ENCODE results near the gene LYPLA2. TPM values are rescaled to one million over a fixed set of nuclear protein-coding genes. Genes with fewer than 3 reads are reported as not detected.
A peak's percentile ranks its signal among the peaks of the same experiment; 100 is the strongest.
"Not testable (repeated sequence)": the region's sequence is repeated elsewhere in the genome, so short reads cannot be mapped to it uniquely, and the experiment has no call there.

The LYPLA2 gene
- polyA plus RNA-seq, 4 donors, result 82.9 to 137 (median 99.1) TPM

DNA sequence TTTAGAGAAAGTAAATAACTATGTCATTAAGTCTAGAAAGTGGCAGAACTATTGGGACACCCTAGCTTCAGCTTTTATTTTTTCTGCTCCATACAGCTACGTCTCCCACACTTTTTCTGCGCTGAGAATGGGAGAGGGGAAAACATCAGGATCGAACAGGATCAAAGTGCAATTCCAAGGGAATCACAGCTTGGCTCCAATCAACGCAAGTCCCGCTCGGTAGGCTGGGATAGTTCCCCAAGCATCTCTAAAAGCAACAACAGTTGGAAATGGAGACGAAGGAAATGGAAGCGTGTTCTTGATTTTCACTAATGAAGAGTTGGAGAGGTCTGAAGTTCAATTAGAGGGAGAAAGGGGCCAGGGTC lies 33.7 kb downstream of the LYPLA2 start:
- 2 to 5% (median 4%) methylated on average over 8 of the region's 8 CpGs for whole genome bisulfite sequencing, 3 donors
- DNase-seq (peak; percentile 60 to 69), FAIRE-seq (no peak)
- H3K4me1 ChIP-seq (ENCODE audit: control insufficient read depth in 3 of 3, insufficient read depth in 2 of 3, low read depth in 1 of 3, low read length in 2 of 3), result peaks cover 0 to 6% (median 4%) of the 10 kb centered on the region in 3 donors
- H3K9me3 ChIP-seq (ENCODE audit: control insufficient read depth in 2 of 2, insufficient read depth in 1 of 2, low read depth in 1 of 2, low read length in 1 of 2), result no peaks in the 10 kb centered on the region
- peaks cover 0 to 12% (median 0%) of the 10 kb centered on the region in 3 donors for H3K36me3 ChIP-seq (ENCODE audit: control insufficient read depth in 3 of 3, insufficient read depth in 2 of 3, low read depth in 1 of 3, low read length in 3 of 3)
- H3K27me3 ChIP-seq (ENCODE audit: control insufficient read depth in 3 of 3, insufficient read depth in 3 of 3, low read length in 3 of 3), result no peaks in the 10 kb centered on the region
- H3K4me3 ChIP-seq (ENCODE audit: low read depth in 1 of 3, low read length in 3 of 3), result peak overlapping the region; percentile 63 to 99 (median 91)
- H3K27ac ChIP-seq (ENCODE audit: low read depth in 1 of 3, low read length in 2 of 3), result peak overlapping the region; percentile 83 to 100 (median 99)

DNA sequence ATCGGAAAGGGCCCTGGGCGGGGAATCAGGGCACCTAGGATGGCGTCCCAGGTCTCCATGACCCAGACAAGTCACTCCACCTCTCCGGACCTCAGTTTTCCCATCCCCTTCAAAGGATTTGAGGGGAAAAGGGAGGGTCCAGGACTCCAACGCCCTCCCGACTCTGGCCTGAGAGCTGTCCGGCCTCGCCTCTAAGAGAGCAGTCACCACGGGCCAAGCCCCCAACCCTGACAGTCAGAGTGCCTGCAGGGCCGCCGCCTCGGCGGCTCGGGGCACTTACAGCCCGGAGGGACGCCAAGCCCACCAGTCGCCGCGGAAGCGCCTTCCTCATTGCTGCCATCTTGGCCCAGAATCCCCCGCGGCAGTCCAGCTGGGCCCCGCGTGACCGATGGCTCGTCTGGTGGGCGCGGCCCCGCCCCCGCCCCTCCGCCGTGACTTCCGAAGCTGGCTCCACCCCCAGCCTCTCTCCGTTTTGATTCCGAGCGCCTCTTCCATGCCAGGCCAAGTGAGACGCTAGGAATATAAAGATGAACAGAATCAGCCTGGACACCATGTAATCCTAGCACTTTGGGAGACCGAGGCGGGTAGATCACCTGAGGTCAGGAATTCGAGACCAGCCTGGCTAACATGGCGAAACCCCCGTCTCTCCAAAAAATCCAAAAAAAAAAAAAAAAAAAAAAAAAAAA lies 34.3 kb downstream of the LYPLA2 start, which contains the start of gene HMGCL:
Gene HMGCL (minus strand): TSS at position 354 of the 686 bp plus-strand sequence. CDS start 14 bp downstream, at position 340.
- Histone ChIP-seq H3K36me3 (ENCODE audit: control insufficient read depth in 3 of 3, insufficient read depth in 2 of 3, low read depth in 1 of 3, low read length in 3 of 3) (peaks cover 0 to 7% (median 0%) of the 10 kb centered on the region in 3 donors), H3K27ac (ENCODE audit: low read depth in 1 of 3, low read length in 2 of 3) (peak within 1 kb of the TSS; percentile 83 to 100 (median 99)), H3K27me3 (ENCODE audit: control insufficient read depth in 3 of 3, insufficient read depth in 3 of 3, low read length in 3 of 3) (no peaks in the 10 kb centered on the region), H3K4me1 (ENCODE audit: control insufficient read depth in 3 of 3, insufficient read depth in 2 of 3, low read depth in 1 of 3, low read length in 2 of 3) (peaks cover 0 to 6% (median 4%) of the 10 kb centered on the region in 3 donors), H3K4me3 (ENCODE audit: low read depth in 1 of 3, low read length in 3 of 3) (peak within 1 kb of the TSS; percentile 63 to 99 (median 91)), H3K9me3 (ENCODE audit: control insufficient read depth in 2 of 2, insufficient read depth in 1 of 2, low read depth in 1 of 2, low read length in 1 of 2) (no peaks in the 10 kb centered on the region)
- no peak for FAIRE-seq
- WGBS, 3 donors, result 0 to 1% (median 1%) methylated on average over 37 to 42 of the region's 42 CpGs
- DNase-seq, result peak; percentile 88 to 96

DNA sequence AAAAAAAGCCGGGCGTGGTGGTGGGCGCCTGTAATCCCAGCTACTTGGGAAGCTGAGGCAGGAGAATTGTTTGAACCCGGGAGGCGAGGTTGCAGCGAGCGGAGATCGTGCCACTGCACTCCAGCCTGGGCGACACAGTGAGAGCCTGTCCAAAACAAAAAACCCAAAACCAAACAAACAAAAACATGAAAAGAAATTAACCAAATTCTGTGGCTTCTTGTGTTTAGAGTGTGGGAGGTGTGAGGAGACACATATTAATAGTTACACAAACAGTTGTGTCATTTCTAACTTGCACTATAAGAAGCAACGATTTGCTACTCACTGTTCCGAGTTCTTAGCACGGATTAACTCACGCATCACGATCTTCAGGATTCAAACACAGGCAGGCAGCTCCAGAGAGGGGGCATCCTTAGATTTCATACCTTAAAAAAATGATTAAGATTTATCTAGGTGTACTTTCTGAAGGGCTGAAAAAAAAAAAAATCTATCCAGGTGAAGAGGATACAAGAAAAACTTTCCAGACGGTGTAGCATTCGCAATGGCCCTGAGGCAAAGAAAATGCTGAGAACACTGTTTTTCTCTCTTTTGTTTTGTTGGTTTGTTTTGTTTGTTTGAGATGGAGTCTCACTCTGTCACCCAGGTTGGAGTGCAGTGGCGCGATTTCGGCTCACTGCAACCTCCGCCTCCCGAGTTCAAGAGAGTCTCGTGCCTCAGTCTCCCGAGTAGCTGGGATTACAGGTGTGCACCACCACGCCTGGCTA lies 35.0 kb downstream of the LYPLA2 start:
- Histone ChIP-seq H3K4me1 (ENCODE audit: control insufficient read depth in 3 of 3, insufficient read depth in 2 of 3, low read depth in 1 of 3, low read length in 2 of 3) (peaks cover 0 to 6% (median 4%) of the 10 kb centered on the region in 3 donors), H3K27ac (ENCODE audit: low read depth in 1 of 3, low read length in 2 of 3) (peak overlapping the region in 2 of 3 donors; percentile 99 to 100), H3K9me3 (ENCODE audit: control insufficient read depth in 2 of 2, insufficient read depth in 1 of 2, low read depth in 1 of 2, low read length in 1 of 2) (no peaks in the 10 kb centered on the region), H3K27me3 (ENCODE audit: control insufficient read depth in 3 of 3, insufficient read depth in 3 of 3, low read length in 3 of 3) (no peaks in the 10 kb centered on the region), H3K36me3 (ENCODE audit: control insufficient read depth in 3 of 3, insufficient read depth in 2 of 3, low read depth in 1 of 3, low read length in 3 of 3) (peaks cover 0 to 7% (median 0%) of the 10 kb centered on the region in 3 donors), H3K4me3 (ENCODE audit: low read depth in 1 of 3, low read length in 3 of 3) (peak overlapping the region; percentile 63 to 99 (median 91))
- 53 to 60% (median 57%) methylated on average over 22 to 24 of the region's 24 CpGs for WGBS, 3 donors
- DNase-seq (peak in 1 of 2 donors; percentile 30), FAIRE-seq (no peak)

DNA sequence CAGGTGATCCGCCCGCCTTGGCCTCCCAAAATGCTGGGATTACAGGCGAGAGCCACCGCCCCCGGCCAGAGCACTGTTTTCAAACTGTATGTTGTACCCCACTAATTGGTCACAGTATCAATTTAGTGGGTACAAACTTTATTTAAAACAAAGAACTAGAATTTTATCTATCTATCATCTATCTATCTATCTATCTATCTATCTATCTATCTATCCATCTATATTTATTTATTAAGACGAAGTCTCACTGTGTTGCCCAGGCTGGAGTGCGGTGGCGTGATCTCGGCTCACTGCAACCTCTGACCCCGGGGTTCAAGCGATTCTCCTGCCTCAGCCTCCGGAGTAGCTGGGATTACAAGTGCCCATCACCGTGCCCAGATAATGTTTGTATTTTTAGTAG lies 35.6 kb downstream of the LYPLA2 start:
- H3K27ac ChIP-seq (ENCODE audit: low read depth in 1 of 3, low read length in 2 of 3); DNase-seq; H3K27me3 ChIP-seq (ENCODE audit: control insufficient read depth in 3 of 3, insufficient read depth in 3 of 3, low read length in 3 of 3); H3K9me3 ChIP-seq (ENCODE audit: control insufficient read depth in 2 of 2, insufficient read depth in 1 of 2, low read depth in 1 of 2, low read length in 1 of 2); H3K36me3 ChIP-seq (ENCODE audit: control insufficient read depth in 3 of 3, insufficient read depth in 2 of 3, low read depth in 1 of 3, low read length in 3 of 3); H3K4me1 ChIP-seq (ENCODE audit: control insufficient read depth in 3 of 3, insufficient read depth in 2 of 3, low read depth in 1 of 3, low read length in 2 of 3); FAIRE-seq; H3K4me3 ChIP-seq (ENCODE audit: low read depth in 1 of 3, low read length in 3 of 3): not testable (repeated sequence)
- WGBS, 3 donors, result 91 to 96% (median 93%) methylated on average over 13 of the region's 13 CpGs

DNA sequence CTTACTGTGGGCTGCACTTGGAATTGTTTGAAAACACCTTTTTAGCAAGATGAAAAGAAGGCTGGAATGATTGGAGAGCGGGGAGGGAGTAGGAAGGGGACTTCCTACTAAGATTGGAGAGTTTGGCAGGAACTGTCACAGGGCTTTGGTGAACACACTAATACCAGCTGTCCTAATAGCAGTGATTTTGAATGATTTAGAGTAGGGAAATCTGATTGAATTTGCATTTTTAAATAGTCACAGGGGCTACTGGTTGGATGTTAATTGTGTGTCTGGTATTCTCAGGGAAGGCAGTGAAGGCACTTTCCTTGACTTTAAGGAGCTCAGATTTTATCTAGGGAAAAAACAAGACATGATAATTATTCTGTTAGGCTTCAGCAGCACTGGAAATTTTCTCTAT lies 36.8 kb downstream of the LYPLA2 start:
- FAIRE-seq (no peak), DNase-seq (no peak)
- peaks cover 0 to 3% (median 0%) of the 10 kb centered on the region in 3 donors for H3K36me3 ChIP-seq (ENCODE audit: control insufficient read depth in 3 of 3, insufficient read depth in 2 of 3, low read depth in 1 of 3, low read length in 3 of 3)
- peaks cover 0 to 6% (median 4%) of the 10 kb centered on the region in 3 donors for H3K4me1 ChIP-seq (ENCODE audit: control insufficient read depth in 3 of 3, insufficient read depth in 2 of 3, low read depth in 1 of 3, low read length in 2 of 3)
- WGBS, 3 donors, result 88 to 91% (median 89%) methylated on average over 1 of the region's 1 CpG
- no peaks in the 10 kb centered on the region for H3K27me3 ChIP-seq (ENCODE audit: control insufficient read depth in 3 of 3, insufficient read depth in 3 of 3, low read length in 3 of 3)
- H3K27ac ChIP-seq (ENCODE audit: low read depth in 1 of 3, low read length in 2 of 3), result no peak overlapping the region
- H3K9me3 ChIP-seq (ENCODE audit: control insufficient read depth in 2 of 2, insufficient read depth in 1 of 2, low read depth in 1 of 2, low read length in 1 of 2), result no peaks in the 10 kb centered on the region
- no peak overlapping the region for H3K4me3 ChIP-seq (ENCODE audit: low read depth in 1 of 3, low read length in 3 of 3)

DNA sequence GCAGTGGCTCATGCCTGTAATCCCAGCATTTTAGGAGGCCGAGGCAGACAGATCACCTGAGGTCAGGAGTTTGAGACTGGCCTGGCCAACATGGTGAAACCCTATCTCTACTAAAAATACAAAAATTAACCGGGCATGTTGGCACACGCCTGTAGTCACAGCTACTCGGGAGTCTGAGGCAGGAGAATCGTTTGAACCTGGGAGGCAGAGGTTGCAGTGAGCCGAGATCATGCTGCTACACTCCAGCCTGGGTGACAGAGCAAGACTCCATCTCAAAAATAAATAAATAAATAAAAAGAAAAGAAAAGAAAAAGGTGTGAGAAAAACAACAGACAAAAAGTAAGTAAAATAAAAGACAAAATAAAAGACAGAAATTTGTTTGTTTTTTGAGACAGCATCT lies 43.2 kb downstream of the LYPLA2 start:
- H3K4me1 ChIP-seq (ENCODE audit: control insufficient read depth in 3 of 3, insufficient read depth in 2 of 3, low read depth in 1 of 3, low read length in 2 of 3), result not testable (repeated sequence)

DNA sequence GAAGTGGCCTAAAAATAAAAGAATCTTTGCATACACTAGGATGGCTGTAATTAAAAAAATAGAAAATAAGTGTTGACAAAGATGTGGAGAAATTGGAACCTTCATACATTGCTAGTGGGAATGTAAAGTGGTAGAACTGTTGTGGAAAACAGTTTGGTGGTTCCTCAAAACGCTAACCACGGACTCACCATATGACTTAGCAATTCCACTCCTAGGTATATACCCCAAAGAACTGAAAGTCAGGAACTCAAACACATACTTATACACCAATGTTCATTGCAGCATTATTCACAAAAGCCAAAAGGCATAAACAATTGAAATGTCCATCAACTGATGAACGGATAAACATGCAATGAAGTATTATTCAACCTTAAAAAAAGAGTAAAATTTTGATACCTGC lies 45.1 kb downstream of the LYPLA2 start:
- H3K9me3 ChIP-seq (ENCODE audit: control insufficient read depth in 2 of 2, insufficient read depth in 1 of 2, low read depth in 1 of 2, low read length in 1 of 2), result no peaks in the 10 kb centered on the region
- H3K27ac ChIP-seq (ENCODE audit: low read depth in 1 of 3, low read length in 2 of 3), result no peak overlapping the region
- WGBS, 3 donors, result 69 to 74% (median 72%) methylated on average over 3 of the region's 3 CpGs
- FAIRE-seq (no peak), DNase-seq (no peak)
- no peaks in the 10 kb centered on the region for H3K36me3 ChIP-seq (ENCODE audit: control insufficient read depth in 3 of 3, insufficient read depth in 2 of 3, low read depth in 1 of 3, low read length in 3 of 3)
- H3K4me1 ChIP-seq (ENCODE audit: control insufficient read depth in 3 of 3, insufficient read depth in 2 of 3, low read depth in 1 of 3, low read length in 2 of 3), result peaks cover 0 to 8% (median 0%) of the 10 kb centered on the region in 3 donors
- H3K27me3 ChIP-seq (ENCODE audit: control insufficient read depth in 3 of 3, insufficient read depth in 3 of 3, low read length in 3 of 3), result peaks cover 0 to 9% (median 3%) of the 10 kb centered on the region in 3 donors
- no peak overlapping the region for H3K4me3 ChIP-seq (ENCODE audit: low read depth in 1 of 3, low read length in 3 of 3)

More for the DNA sequence above, 43.2 kb downstream of the LYPLA2 start:
- H3K36me3 ChIP-seq (ENCODE audit: control insufficient read depth in 3 of 3, insufficient read depth in 2 of 3, low read depth in 1 of 3, low read length in 3 of 3); H3K9me3 ChIP-seq (ENCODE audit: control insufficient read depth in 2 of 2, insufficient read depth in 1 of 2, low read depth in 1 of 2, low read length in 1 of 2); FAIRE-seq; H3K4me3 ChIP-seq (ENCODE audit: low read depth in 1 of 3, low read length in 3 of 3); H3K27me3 ChIP-seq (ENCODE audit: control insufficient read depth in 3 of 3, insufficient read depth in 3 of 3, low read length in 3 of 3); H3K27ac ChIP-seq (ENCODE audit: low read depth in 1 of 3, low read length in 2 of 3); DNase-seq: not testable (repeated sequence)
- 81 to 88% (median 83%) methylated on average over 6 of the region's 6 CpGs for WGBS, 3 donors

DNA sequence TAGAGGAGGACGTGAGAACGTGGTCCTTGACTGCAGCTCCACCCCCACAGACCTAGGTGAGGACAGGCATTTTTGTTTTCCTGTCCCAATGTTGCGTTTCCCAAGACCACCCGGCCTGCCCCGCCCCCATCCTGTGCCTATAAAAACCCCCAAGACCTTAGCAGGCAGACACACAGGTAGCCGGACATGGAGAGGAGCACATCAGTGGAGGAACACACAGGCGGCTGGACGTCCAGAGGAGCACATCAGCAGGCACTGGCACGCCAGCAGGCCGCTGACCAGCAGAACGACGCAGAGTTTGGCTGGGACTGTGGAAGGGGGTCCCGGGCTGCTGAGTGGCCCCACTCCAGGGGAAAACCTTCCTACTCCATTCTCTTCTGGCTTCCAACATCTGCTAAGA lies 47.0 kb downstream of the LYPLA2 start:
- FAIRE-seq (no peak), DNase-seq (peak in 1 of 2 donors; percentile 17)
- Histone ChIP-seq H3K4me1 (ENCODE audit: control insufficient read depth in 3 of 3, insufficient read depth in 2 of 3, low read depth in 1 of 3, low read length in 2 of 3) (peaks cover 0 to 8% (median 0%) of the 10 kb centered on the region in 3 donors), H3K4me3 (ENCODE audit: low read depth in 1 of 3, low read length in 3 of 3) (peak overlapping the region in 1 of 3 donors; percentile 37), H3K27me3 (ENCODE audit: control insufficient read depth in 3 of 3, insufficient read depth in 3 of 3, low read length in 3 of 3) (peaks cover 0 to 9% (median 5%) of the 10 kb centered on the region in 3 donors), H3K27ac (ENCODE audit: low read depth in 1 of 3, low read length in 2 of 3) (no peak overlapping the region), H3K9me3 (ENCODE audit: control insufficient read depth in 2 of 2, insufficient read depth in 1 of 2, low read depth in 1 of 2, low read length in 1 of 2) (no peaks in the 10 kb centered on the region), H3K36me3 (ENCODE audit: control insufficient read depth in 3 of 3, insufficient read depth in 2 of 3, low read depth in 1 of 3, low read length in 3 of 3) (no peaks in the 10 kb centered on the region)
- 9 to 17% (median 16%) methylated on average over 11 to 13 of the region's 13 CpGs for WGBS, 3 donors
